NCI-H82 treated with DMSO at 0.1 percent for 48 hours (cell line): ENCODE results near the gene SPARC.
"Not testable (repeated sequence)": the region's sequence is repeated elsewhere in the genome, so short reads cannot be mapped to it uniquely, and the experiment has no call there.

Experiments
- DNase-seq: peaks from one replicate; lab custom pipeline; 2025; ENCODE audit not compliant: unreplicated experiment; lab: John Stamatoyannopoulos, UW

Gene SPARC

DNA sequence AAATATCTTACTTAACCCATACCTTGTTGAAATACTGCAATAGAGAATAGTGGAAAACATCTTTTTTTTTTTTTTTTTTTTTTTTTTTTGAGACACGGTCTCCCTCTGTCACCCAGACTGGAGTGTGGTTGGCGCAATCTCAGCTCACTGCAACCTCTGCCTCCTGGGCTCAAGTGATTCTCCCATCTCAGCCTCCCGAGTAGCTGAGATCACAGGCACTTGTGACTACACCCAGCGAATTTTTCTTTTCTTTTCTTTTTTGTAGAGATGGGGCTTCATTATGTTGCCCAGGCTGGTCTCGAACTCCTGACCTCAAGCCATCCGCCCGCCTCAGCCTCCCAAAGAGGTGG, 6.6 kb downstream of the SPARC start:
- DNase-seq, result not testable (repeated sequence)

DNA sequence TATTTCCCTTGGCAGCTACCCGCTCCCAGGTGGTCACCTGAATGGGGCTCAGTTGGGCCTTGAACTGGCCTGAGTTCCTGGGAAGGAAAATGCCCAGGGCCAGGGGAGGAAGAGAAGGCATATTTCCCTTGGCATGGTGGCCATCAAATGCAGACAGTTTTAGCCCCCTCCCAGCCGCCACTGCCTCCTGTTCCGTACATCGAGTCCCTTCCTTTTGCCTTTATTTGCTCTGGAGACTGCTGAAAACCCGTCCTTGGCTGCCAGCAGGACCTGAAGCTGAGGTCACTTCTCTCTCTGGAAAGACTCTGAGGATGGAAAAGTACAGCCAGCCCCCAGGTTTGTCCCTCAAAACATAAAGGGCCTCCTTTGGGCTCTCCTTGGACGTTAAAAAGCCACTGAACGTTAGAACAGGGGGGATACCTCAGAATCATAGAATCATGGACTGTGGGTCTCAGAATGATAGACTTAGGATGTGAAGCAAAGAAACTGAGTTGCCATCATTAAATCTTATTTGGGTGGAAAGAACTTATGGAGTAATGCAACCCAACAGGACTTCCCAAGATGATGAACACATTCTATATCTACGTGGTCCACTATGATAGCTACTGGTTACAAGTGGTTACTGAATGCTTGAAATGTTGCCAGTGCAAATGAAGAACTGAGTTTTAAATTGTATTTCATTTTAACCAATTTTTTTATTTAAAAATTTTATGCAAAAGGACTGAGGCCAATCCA, 7.1 kb downstream of the SPARC start:
- no peak for DNase-seq

DNA sequence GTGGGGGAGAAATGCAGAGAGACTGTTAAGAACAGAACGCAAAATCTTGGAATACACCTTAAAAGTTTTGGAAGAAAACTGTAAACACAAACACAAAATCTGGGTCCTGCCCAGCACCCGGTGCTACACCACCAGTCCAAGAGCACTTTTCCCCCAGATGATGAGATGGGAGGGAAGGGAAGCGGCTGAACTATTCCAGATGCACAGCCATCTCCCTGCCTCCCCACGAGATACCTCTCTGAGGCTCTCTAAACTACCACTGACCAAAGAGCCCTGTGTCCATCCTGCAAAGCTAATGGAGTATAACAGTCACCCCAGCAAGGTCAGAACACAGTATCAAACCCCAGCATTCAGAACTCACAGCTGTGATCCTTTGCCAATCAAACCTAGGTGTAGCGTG, 8.0 kb downstream of the SPARC start:
- DNase-seq, result no peak

- no peak for DNase-seq
Measured at GRCh38 chr5:151677776-151678545, 8.8 kb downstream of the SPARC start.

- DNase-seq, result no peak
Measured at GRCh38 chr5:151676719-151677118, 10.0 kb downstream of the SPARC start.

GRCh38 chr5:151676314-151676712, 10.4 kb downstream of the SPARC start:
- no peak for DNase-seq

DNA sequence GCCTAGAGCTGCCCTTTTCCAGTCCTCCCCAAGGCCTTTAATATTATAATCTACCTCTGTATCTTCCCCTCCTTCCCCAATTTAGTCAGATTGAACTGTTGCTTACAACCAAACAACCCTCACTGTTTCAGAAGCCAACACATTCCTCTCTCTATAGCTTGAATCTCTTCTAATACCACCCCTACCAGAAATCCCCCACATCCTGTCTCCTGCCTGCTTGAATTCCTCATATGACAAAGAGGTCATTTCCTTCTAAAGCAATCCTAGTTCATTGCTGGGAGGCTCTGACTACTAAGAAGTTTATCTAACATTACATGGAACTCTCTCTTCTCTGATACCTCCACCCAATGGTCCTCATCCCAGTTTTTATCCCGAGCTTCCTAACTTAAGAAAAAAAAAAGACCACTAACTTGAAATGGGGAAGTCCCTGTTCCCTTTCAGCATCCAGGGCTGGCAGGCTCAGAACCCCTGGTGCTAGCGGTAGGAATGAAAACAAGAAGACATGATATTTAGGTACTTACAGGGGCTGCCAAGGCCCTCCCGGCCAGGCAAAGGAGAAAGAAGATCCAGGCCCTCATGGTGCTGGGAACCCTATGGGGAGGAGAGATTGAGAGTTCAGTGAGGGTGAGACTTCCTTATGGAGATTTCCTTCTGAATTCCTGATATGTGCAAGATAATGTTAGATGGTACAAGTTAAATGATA, 11.0 kb downstream of the SPARC start:
- no peak for DNase-seq

DNA sequence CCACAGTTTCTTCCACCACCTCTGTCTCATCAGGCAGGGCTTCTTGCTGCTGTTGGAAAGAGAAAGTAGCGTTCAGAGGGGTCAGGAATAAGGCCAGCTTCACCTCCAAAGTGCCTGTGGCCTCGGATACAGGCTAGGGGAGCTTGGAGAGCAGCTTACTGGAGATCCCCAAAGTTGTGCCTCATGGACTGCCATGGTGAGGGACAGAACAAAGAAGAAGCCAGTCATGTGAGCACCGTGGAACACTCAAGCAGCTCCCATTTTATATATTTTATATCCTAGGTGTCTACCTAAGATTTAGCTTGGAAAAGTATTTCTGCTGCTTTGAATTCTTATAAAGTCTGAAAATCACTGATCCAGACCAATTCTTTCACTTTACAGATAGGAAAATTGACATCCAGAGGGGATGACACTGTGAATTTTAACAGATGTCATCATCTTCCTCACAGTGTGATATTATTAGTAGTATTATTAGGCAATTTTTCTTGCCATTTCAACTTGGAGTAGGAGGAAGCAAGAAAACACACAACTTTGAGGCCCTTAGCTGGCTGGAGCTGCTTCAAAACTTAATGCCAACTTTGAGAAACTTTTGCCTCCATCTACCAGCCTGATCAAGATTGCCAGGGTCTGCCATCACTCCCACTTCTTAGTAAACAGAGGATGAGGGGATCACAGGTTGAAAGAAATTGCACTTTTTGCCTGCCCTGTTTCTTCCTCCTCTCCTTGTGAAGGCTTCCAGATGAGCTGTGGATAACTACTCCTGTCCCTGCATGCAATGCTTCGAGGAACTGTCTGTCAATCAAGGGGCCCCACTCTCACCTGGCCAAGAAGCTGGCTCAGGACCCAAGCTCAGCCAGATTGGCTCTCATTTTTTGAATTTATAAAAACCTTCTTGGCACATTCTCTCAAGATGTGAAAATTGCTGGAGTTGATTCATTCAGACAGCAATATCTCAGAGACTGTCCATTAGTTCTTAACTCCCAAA, 11.8 kb downstream of the SPARC start:
- no peak for DNase-seq

DNA sequence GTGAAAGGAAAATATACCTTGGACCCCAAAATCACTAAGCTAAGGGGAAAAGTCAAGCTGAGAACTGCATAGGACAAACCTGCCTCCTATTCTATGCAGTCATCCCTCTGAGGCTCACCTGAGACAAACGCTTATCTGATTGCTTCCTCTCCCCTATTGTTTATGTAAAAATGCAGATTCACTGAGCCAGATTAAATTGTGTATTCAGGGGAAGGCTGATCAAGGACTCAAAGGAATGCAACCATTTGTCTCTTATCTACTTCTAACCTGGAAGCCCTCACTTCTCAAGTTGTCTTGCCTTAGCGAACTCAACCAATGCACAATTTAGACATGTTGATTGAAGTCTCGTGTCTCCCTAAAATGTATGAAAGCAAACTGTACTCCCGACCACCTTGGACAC, 13.3 kb downstream of the SPARC start:
- no peak for DNase-seq

DNA sequence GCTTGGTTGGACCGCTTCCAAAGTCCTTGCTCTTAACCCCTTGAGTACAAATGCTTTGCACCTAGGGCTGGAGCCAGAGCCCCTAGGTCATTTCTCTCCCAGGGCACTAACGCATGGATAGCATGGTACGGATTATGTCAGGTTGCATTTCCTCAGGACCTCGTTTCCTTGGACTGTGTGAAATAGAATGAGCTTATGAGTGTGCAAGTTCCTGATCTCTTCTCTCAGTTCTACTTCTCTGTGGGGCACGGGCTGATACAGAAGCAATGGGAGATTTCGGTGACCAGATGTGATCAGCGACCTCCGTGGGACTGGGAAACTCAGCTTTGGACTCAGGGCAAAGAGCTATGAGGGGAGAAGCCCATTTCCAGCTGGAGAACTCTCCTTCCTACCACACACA, 14.2 kb downstream of the SPARC start:
- no peak for DNase-seq

- no peak for DNase-seq
Measured at GRCh38 chr5:151671950-151672349, 14.8 kb downstream of the SPARC start.

- no peak for DNase-seq
Measured at GRCh38 chr5:151670953-151671636, 15.6 kb downstream of the SPARC start.

GRCh38 chr5:151670083-151670686, 16.5 kb downstream of the SPARC start:
- no peak for DNase-seq

DNA sequence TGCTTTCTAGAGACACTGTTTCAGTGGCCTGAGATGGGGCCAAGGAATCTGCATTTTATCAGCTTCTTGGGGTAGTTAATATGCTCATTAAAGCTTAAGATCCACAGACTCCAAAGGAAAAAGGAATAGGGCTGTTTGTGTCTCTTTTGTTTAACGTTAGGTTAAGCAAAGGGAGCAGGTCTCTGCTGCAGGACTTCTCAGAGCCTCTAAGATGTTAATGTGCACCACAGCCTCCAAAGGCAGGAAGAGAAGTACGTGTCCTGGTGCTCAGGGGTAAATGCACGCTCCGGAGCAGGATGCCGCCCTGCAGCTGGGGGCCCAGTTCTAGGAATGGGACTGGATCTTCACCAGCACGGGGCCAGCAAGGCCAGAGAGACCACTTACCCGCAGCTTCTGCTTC, 19.6 kb downstream of the SPARC start:
- no peak for DNase-seq

- DNase-seq, result no peak
Measured at GRCh38 chr5:151665613-151666012, 21.1 kb downstream of the SPARC start.

DNA sequence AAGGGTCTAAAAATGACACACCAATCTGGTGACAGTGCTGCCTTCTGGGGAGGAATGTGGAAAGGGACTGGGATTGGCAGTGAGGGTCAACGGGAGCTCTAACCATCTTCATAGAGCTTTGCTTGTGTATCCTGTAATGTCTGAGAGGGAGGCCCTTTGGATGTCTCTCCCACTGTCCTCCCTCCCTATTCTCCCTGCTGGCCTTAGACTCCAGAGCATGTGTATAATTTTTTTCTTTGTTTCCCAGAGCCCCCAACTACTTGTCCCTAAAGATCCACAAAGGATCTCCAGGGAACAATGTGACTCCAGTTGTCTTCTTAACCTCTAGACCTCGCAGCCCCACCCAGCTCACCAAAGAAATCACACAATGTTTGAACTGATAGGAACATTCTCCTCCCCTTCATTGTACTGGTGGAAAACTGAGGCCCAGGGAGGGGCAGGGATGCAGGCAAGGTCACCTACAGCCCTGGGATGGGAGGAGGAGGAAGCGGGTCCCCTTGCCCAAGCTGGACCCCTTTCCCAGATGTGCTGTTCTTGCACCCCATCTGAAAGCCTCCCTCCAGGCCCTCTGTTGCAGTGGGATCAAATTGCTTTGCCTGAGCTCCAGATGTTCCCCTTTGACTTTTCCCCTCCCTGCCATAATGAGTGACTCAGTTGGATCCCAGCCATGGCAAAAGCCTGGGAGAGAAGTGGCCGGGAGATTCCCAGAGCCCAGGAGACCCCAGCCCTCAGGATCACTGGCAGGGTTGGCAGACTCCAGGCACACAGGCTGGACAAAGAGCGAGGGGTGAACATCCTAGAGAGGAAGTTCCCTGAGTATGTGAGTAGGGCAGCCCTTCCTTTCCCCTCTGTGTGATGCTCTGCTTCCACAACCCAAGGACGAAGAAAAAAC, 21.8 kb downstream of the SPARC start:
- no peak for DNase-seq

- DNase-seq, result no peak
Measured at GRCh38 chr5:151663617-151664293, 23.0 kb downstream of the SPARC start.

- no peak for DNase-seq
Measured at GRCh38 chr5:151662805-151663204, 23.9 kb downstream of the SPARC start.
